GM19372 (cell line): ENCODE measurements around the gene LNX1.

Experiments
- ATAC-seq: cut with Tn5 transposase; IDR thresholded peaks from one replicate; pipeline ENCODE4 v1.9.1; 2021; ENCODE audit warnings: mild to moderate bottlenecking, low read depth, moderate library complexity; ENCODE audit not compliant: unreplicated experiment

The LNX1 gene

GRCh38 chr4:53601251-53601764, 10.0 kb upstream of the LNX1 start:
- ATAC-seq: peak; percentile 57

GRCh38 chr4:53599632-53600031, 8.3 kb upstream of the LNX1 start:
- peak; percentile 67 for ATAC-seq

- ATAC-seq: no peak
Observed at GRCh38 chr4:53598901-53599300, 7.6 kb upstream of the LNX1 start.

- no peak for ATAC-seq
Observed at GRCh38 chr4:53598483-53598882, 7.2 kb upstream of the LNX1 start.

DNA sequence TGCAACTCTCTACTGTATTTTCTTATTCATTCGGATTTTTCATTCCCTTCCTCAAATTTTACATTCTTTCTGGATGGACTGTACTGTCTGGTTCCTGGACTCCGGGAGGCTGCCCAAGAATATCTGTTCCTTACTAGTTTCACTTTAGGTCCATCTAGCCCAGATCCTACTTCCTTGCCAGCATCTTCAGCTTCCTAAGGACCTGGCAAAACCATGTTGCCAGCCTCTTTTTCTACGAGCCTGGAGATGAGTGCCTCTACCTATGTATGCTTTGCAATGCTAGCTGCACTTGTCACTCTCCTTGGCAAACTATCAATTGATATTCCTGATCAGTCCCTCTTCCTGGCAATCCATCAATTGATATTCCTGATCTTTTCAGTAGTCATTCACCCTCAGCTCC, 5.6 kb upstream of the LNX1 start:
- ATAC-seq: no peak

GRCh38 chr4:53595834-53596233, 4.5 kb upstream of the LNX1 start:
- ATAC-seq: no peak

DNA sequence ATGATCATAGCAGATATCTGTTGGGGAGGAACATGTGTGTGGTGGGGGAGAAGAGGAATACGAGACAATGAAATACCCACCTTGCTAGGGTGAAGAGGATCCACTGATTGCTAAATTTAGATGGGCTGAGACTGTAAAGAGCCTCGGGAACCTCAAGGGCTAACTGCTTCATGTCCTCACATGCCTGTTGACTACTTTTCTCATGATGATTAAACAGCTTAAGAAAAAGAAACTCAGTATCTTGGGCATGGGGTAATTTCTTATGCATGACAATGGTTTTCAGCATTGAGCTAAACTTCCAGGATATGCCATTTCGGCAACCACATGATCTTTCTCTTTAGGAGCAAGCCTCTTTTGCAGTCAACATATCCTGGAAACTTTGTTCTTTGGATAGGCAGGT, 3.9 kb upstream of the LNX1 start:
- ATAC-seq: no peak

GRCh38 chr4:53593765-53594164, 2.5 kb upstream of the LNX1 start:
- no peak for ATAC-seq

DNA sequence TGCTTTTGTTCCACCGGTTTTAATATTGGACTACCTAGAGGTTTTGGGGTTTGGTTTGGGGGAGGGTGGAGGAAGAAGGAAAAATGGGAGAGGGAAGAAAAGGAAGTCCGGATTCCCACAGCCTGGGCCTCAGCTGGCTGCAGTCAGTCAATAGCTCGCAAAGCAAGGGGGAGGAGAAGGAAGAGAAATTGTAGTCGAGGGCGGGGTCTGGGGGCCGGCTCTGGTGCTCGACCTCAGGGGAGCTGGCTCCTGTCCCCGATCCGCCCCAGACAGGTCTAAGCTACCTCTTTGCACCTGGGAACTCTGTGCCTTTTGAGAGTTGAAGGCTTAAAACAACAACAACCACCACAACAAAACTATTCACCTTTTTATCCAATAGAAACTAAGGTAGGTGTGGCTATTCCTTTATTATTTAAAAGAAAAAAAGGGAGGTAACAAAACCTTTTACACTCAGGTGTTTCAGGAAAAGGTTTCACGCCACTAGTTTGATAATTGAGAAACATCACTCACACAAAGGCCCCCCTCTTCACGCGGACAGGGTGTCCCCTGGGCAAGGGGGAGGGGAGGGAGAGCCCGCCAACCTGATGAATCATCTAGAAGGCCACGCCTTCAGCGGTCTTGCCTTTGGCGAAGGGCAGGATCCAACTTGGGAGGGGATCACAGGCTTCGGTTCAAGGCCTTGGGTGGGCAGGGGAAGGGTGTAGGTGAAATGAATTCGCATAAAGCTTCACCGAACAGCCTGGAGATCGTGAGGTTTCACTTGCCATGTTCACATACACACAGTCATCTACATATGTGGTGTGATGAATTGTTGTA, 1.6 kb upstream of the LNX1 start:
- ATAC-seq: no peak

DNA sequence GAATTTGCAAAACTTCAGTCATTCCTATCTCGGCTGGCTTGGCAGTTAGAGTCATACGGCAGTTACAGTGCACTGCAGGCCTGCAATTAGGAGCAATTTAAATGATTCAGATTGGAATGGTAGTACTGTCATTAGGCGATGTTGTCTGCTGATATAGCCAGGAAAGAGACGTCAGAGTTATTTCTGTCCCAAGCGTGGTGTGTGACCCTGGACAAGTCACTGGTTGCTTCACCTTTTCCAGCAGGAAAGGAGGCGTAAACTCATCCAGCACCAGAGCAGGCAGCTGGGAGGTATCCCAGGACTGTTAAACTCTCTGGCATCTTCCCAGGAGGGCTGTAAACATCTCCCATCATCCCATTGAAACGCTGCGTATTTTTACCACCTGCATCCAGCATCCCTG, 836 bp upstream of the LNX1 start:
- ATAC-seq: no peak

GRCh38 chr4:53590187-53590586, 1.1 kb downstream of the LNX1 start:
- ATAC-seq: no peak

DNA sequence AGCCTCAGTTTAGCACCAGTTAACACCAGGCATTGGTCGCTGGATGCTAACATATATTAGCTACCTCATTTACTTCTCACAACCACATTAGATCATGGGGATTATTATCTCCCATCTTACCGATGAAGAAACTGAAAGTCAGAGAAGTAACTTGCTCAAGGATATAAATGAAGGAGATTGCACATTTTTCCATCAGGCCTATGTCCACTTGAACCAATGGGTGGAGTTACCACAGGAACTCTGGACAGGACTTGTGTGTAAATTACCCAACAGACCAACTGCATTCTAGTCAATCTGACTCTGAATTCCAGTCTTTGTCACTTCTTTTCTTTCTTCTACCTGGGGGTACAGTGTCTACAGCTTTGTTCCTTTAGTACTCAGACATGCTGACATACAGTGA, 1.8 kb downstream of the LNX1 start:
- no peak for ATAC-seq

DNA sequence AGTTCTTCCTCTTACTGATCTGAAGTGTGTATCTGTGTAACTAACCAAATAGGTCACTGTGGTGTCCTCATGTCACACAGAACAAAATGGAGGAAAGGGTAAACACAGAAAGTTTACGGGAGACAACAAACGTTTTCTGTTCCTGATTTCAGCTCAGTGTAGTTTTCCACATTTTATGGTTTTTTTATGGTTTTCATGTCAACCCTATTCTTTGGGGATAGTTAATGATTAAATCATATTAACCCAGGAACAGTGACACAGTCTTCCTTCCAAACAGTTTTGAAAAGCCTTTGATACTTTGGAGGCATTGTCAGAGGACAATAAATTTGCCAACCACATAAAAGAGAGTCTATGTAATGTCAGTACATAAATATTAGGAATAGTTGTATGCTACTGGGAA, 4.2 kb downstream of the LNX1 start:
- ATAC-seq: no peak

DNA sequence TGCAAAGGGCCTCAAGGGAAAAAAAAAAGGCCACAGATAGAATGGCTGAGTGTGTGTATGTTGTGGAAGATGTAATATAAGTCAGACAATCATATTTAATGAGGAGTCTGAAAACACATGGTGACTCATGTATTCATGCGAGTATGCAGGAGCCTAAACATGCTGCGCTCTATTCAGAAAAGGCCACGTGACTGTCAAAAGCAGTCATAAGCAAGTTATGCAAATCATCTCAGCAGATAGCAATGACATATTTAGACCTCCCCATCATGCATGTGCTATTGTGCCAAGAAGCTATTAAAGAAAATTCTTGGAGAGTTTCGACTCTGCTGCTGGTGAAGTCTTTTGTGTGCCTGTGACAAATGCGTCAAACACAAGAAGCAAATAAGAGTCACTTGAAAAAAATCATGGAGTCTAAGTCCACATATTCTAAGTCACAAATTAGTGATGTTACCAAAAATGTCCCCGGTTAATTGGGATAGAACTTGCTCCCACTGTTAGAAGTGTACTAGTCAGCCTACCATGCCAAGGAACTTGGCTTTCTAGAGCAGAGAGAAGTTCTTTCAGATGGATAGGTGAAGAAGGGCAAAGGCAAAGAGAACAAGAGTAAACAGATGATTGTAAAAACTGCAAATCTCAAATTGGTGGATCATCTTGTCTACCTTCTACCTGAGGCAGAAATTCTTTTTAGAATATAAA, 5.0 kb downstream of the LNX1 start:
- ATAC-seq: no peak

GRCh38 chr4:53584658-53585057, 6.6 kb downstream of the LNX1 start:
- no peak for ATAC-seq

- no peak for ATAC-seq
Observed at GRCh38 chr4:53583513-53583912, 7.8 kb downstream of the LNX1 start.

- no peak for ATAC-seq
Observed at GRCh38 chr4:53582194-53582593, 9.1 kb downstream of the LNX1 start.

DNA sequence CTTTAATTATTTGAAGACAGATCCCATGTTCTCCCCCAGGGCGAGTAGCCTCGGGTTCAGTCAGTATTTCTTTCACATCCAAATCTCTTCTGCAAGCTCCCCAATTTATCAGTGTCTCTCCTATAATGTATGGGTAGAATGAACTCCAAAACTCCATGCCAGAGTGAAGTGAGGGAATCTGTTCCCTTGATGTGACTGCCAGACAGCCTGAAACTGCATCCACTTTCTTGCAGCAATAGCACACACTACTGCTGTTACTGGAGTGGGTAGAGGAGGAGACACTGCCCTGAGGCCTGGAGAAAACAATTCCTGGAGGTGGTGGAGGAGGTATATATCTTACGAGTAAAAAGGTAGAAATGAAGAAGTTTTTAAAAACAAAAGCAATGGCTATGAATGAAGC, 11.0 kb downstream of the LNX1 start:
- ATAC-seq: no peak

DNA sequence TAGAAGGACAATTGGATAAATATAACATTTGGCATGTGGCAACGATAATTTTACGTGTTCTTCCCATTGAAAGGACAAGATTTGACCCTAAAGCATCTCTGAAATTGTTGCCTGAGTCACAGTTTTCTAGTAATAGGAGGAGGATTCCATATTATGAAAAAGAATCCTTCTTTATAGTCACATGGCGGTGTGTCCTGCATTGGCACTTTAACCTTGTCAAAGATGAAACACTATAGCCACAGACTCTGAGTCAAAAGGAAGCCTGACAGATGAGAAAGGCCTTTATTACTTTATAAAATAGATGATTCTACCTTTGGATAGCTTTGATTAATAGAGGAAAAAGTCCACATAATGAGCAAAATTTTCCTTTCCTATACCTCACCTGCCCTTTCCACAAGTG, 11.5 kb downstream of the LNX1 start:
- no peak for ATAC-seq

DNA sequence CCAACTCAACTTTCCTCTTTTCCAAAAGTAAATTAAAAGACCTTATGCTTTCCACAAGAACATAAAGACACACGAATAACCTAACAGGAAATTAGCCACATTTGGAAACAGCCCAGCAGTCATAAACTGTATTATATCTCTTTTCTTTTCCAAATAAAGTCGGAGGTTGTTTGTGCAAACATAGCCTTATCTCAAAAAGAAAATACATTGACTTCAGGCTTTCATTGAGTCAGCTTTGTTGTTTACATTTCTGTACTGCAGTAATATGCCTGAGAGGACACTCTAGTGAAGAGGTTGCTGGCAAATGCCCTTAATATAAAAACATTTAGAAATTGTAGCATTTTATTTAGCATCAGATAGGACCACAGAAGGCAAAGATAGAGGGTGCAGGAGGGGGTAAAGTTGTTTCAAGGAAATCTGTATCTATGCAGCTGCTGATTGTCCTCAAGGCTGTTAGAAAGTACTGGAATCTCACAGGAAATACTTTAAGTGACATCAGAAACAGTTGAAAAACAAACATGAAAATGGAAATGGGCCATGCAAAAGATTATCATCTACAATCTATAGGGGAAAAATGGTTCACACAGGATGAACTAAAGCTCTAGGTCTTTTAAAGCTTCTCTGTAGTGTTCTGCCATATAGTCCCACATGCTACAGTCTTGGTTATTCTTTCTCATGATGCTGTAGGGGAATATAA, 14.5 kb downstream of the LNX1 start:
- ATAC-seq: no peak

DNA sequence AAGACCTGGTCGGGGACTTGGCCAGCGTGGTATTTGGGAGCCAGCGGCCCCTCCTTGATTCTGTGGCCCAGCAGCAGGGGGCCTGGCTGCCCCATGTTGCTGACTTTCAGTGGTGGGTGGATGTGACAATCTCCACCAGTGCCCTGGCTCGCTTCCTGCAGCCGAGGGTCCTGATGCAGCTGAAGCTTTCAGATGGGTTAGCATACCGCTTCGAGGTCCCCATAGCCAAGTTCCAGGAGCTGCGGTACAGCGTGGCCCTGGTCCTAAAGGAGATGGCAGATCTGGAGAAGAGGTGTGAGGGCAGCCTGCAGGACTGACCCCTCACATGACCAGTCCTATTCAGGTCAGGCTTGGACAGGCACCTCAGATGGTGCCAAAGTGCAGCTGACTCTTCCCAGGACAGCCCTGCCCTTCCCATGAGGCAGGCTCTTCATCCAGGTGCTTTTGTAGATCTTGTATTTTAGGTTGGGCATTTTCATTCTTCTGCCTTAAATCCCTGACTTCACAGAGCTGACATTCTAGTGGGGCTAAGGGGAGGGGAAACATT, 15.1 kb downstream of the LNX1 start:
- no peak for ATAC-seq
